GM23338 (cell line): ENCODE results near the gene PODN. TPM values are rescaled to one million over a fixed set of nuclear protein-coding genes. Genes with fewer than 3 reads are reported as not detected.

ENCODE experiments used
- ATAC-seq: fragments of 200-7000 bp; cut with Tn5 transposase; 3 replicates; pipeline ENCODE4 v1.9.1; 2020
- DNase-seq: peaks from one replicate; pipeline ENCODE4 v3.0.0-alpha.2; 2015; ENCODE audit warnings: low spot score
- H2AFZ ChIP-seq: fragments of 200-600 bp; sonication (generic); 2 replicates; pipeline ENCODE4 v1.8.0; 2016; ENCODE audit warnings: antibody characterized with exemption, mild to moderate bottlenecking, moderate library complexity
- H3F3A ChIP-seq: fragments of 200-600 bp; sonication (generic); replicated peaks from 2 replicates; pipeline ENCODE4 v1.8.0; 2017; ENCODE audit warnings: antibody characterized with exemption, mixed run types, low read depth
- H3K27ac ChIP-seq: fragments of 200-600 bp; sonication (generic); 2 replicates; pipeline ENCODE4 v1.6.1; 2016; ENCODE audit warnings: low read depth
- H3K27me3 ChIP-seq: fragments of 200-600 bp; sonication (generic); 2 replicates; pipeline ENCODE4 v1.8.0; 2016; ENCODE audit warnings: mild to moderate bottlenecking, mixed run types, moderate library complexity; ENCODE audit not compliant: insufficient read depth
- H3K36me3 ChIP-seq: fragments of 200-600 bp; sonication (generic); 2 replicates; pipeline ENCODE4 v1.8.0; 2016; ENCODE audit warnings: mild to moderate bottlenecking; ENCODE audit not compliant: insufficient read depth
- H3K4me1 ChIP-seq: fragments of 200-600 bp; sonication (generic); 2 replicates; pipeline ENCODE4 v1.8.0; 2016; ENCODE audit warnings: mild to moderate bottlenecking, moderate library complexity; ENCODE audit not compliant: insufficient read depth
- H3K4me2 ChIP-seq: fragments of 200-600 bp; sonication (generic); 2 replicates; pipeline ENCODE4 v1.7.1; 2017; ENCODE audit warnings: mixed run types
- H3K4me3 ChIP-seq: fragments of 200-600 bp; sonication (generic); 2 replicates; pipeline ENCODE4 v1.6.1; 2016; ENCODE audit warnings: mixed run types
- H3K79me2 ChIP-seq: fragments of 200-600 bp; sonication (generic); replicated peaks from 2 replicates; pipeline ENCODE4 v1.8.0; 2017; ENCODE audit warnings: mild to moderate bottlenecking; ENCODE audit not compliant: insufficient read depth
- H3K9me2 ChIP-seq: fragments of 200-600 bp; sonication (generic); 2 replicates; pipeline ENCODE4 v1.8.0; 2017; ENCODE audit not compliant: insufficient read depth
- H4K20me1 ChIP-seq: fragments of 200-600 bp; sonication (generic); replicated peaks from 2 replicates; pipeline ENCODE4 v1.8.0; 2017; ENCODE audit warnings: mild to moderate bottlenecking; ENCODE audit not compliant: insufficient read depth
- H3K27ac Mint-ChIP-seq: 2 replicates; pipeline ENCODE4 v1.8.0; 2020; ENCODE audit warnings: inconsistent platforms, mild to moderate bottlenecking, moderate library complexity, mixed read lengths
- H3K27me3 Mint-ChIP-seq: 3 replicates; pipeline ENCODE4 v1.8.0; 2022; ENCODE audit warnings: low read depth, mild to moderate bottlenecking, moderate library complexity, mixed read lengths, inconsistent platforms; ENCODE audit not compliant: insufficient read depth, poor library complexity
- H3K36me3 Mint-ChIP-seq: 3 replicates; pipeline ENCODE4 v1.8.0; 2021; ENCODE audit warnings: low read depth, mild to moderate bottlenecking, inconsistent platforms, moderate library complexity, mixed read lengths
- H3K4me1 Mint-ChIP-seq: 3 replicates; pipeline ENCODE4 v1.8.0; 2020; ENCODE audit warnings: mild to moderate bottlenecking, inconsistent platforms, mixed read lengths
- H3K4me3 Mint-ChIP-seq: 3 replicates; pipeline ENCODE4 v1.8.0; 2021; ENCODE audit warnings: moderate library complexity, mild to moderate bottlenecking, inconsistent platforms, mixed read lengths
- H3K9me3 Mint-ChIP-seq: 3 replicates; pipeline ENCODE4 v1.8.0; 2020; ENCODE audit warnings: moderate library complexity, mild to moderate bottlenecking, inconsistent platforms, mixed read lengths
- CREB1 ChIP-seq: fragments of 250-450 bp; sonication (Bioruptor Pico); IDR thresholded peaks from 2 replicates; pipeline ENCODE4 v1.5.0; 2020; ENCODE audit warnings: low read depth, mild to moderate bottlenecking, moderate library complexity
- CTCF ChIP-seq, 2 experiments: fragments of 200-600 bp in 1 of 2; sonication (generic) in 1 of 2; conservative IDR thresholded peaks; 2 replicates each; pipeline versions ENCODE4 v1.5.1 to v1.6.1; 2016 to 2017; ENCODE audit warnings: antibody characterized with exemption in 2 of 2, low read depth in 2 of 2, mild to moderate bottlenecking in 2 of 2, moderate library complexity in 1 of 2
- ETS1 ChIP-seq: IDR thresholded peaks from 2 replicates; pipeline ENCODE4 v1.6.1; 2016; ENCODE audit warnings: antibody characterized with exemption
- EZH2 ChIP-seq: fragments of 200-600 bp; sonication (generic); IDR thresholded peaks from one replicate; pipeline ENCODE4 v1.8.0; 2017; ENCODE audit warnings: antibody characterized with exemption, mild to moderate bottlenecking, low read depth; ENCODE audit not compliant: unreplicated experiment
- JUNB ChIP-seq: IDR thresholded peaks from one replicate; pipeline ENCODE4 v1.6.1; 2016; ENCODE audit warnings: antibody characterized with exemption; ENCODE audit not compliant: unreplicated experiment
- NANOG ChIP-seq: IDR thresholded peaks from 2 replicates; pipeline ENCODE4 v1.6.1; 2016; ENCODE audit warnings: antibody characterized with exemption, borderline replicate concordance
- POLR2AphosphoS5 ChIP-seq: IDR thresholded peaks from 2 replicates; pipeline ENCODE4 v1.6.1; 2016; ENCODE audit warnings: antibody characterized with exemption, low read depth
- REST ChIP-seq: IDR thresholded peaks from one replicate; pipeline ENCODE4 v1.6.1; 2018; ENCODE audit warnings: antibody characterized with exemption; ENCODE audit not compliant: unreplicated experiment
- STAT1 ChIP-seq: IDR thresholded peaks from one replicate; pipeline ENCODE4 v1.6.1; 2016; ENCODE audit warnings: antibody characterized with exemption; ENCODE audit not compliant: unreplicated experiment
- ZNF114 ChIP-seq: fragments of 250-450 bp; sonication (Bioruptor Pico); IDR thresholded peaks from 2 replicates; pipeline ENCODE4 v1.5.0; 2020; ENCODE audit warnings: mild to moderate bottlenecking, moderate library complexity
- ZNF331 ChIP-seq: fragments of 250-450 bp; sonication (Bioruptor Pico); IDR thresholded peaks from 2 replicates; pipeline ENCODE4 v1.5.0; 2020; ENCODE audit warnings: low read depth, mild to moderate bottlenecking, moderate library complexity
- polyA plus RNA-seq: library from polyadenylated mRNA; unstranded; fragments of >200 nt; fragmentation: Nextera tagmentation; extraction: Ambion mirVana; gene quantifications from 2 replicates; pipeline ENCODE4 v1.2.1, GENCODE V29; 2016
- total RNA-seq: library from RNA; depleted of rRNA; stranded (reverse); fragments of >200 nt; shearing (Covaris generic); gene quantifications from 2 replicates; pipeline ENCODE4 v1.2.3, GENCODE V29; 2014
- TF ChIP-seq, protein P1 (sequence below): fragments of 250-450 bp; sonication (Bioruptor Pico); IDR thresholded peaks from 2 replicates; pipeline ENCODE4 v1.5.0; 2020; ENCODE audit warnings: mild to moderate bottlenecking, moderate library complexity

Gene PODN
- total and polyA plus RNA-seq, 2 experiments from 2014 or later: 0.16 to 0.24 TPM

GRCh38 chr1:53111693-53112092 lies 49.7 kb downstream of the PODN start:
- Histone ChIP-seq H3K9me2 (no peaks in the 10 kb centered on the region), H3K27me3 (no peaks in the 10 kb centered on the region), H2AFZ (no peak overlapping the region), H3K4me3 (no peak overlapping the region), H3K4me1 (peaks cover 15% of the 10 kb centered on the region), H3K79me2 (no peaks in the 10 kb centered on the region), H3K36me3 (no peaks in the 10 kb centered on the region), H3K4me2 (no peak overlapping the region), H3F3A (no peaks in the 10 kb centered on the region), H3K27ac (no peak overlapping the region), H4K20me1 (no peaks in the 10 kb centered on the region)
- Mint-ChIP-seq H3K36me3 (no peaks in the 10 kb centered on the region; the same call in 2 of the 3 replicates), H3K9me3 (0 out of 3 replicates have a peak, but pooled peaks cover 5% of the 10 kb centered on the region), H3K27ac (no peak overlapping the region), H3K4me1 (peaks cover 27% of the 10 kb centered on the region), H3K27me3 (peaks cover 9% of the 10 kb centered on the region), H3K4me3 (no peak overlapping the region)
- ATAC-seq (no peak), DNase-seq (no peak)
- no peak for TF ChIP-seq JUNB
- no peak for TF ChIP-seq REST
- TF ChIP-seq ZNF114 (CRISPR knock-in tag): no peak
- no peak for TF ChIP-seq ETS1
- no peak for TF ChIP-seq EZH2
- no peak for TF ChIP-seq CTCF (conservative IDR thresholded peaks at IDR 0.05; ENCODE audit: low read depth in 2 of 2)
- TF ChIP-seq NANOG: no peak
- TF ChIP-seq STAT1: no peak
- no peak for TF ChIP-seq ZNF331 (CRISPR knock-in tag)
- TF ChIP-seq CREB1 (CRISPR knock-in tag): no peak
- TF ChIP-seq, protein P1, sequence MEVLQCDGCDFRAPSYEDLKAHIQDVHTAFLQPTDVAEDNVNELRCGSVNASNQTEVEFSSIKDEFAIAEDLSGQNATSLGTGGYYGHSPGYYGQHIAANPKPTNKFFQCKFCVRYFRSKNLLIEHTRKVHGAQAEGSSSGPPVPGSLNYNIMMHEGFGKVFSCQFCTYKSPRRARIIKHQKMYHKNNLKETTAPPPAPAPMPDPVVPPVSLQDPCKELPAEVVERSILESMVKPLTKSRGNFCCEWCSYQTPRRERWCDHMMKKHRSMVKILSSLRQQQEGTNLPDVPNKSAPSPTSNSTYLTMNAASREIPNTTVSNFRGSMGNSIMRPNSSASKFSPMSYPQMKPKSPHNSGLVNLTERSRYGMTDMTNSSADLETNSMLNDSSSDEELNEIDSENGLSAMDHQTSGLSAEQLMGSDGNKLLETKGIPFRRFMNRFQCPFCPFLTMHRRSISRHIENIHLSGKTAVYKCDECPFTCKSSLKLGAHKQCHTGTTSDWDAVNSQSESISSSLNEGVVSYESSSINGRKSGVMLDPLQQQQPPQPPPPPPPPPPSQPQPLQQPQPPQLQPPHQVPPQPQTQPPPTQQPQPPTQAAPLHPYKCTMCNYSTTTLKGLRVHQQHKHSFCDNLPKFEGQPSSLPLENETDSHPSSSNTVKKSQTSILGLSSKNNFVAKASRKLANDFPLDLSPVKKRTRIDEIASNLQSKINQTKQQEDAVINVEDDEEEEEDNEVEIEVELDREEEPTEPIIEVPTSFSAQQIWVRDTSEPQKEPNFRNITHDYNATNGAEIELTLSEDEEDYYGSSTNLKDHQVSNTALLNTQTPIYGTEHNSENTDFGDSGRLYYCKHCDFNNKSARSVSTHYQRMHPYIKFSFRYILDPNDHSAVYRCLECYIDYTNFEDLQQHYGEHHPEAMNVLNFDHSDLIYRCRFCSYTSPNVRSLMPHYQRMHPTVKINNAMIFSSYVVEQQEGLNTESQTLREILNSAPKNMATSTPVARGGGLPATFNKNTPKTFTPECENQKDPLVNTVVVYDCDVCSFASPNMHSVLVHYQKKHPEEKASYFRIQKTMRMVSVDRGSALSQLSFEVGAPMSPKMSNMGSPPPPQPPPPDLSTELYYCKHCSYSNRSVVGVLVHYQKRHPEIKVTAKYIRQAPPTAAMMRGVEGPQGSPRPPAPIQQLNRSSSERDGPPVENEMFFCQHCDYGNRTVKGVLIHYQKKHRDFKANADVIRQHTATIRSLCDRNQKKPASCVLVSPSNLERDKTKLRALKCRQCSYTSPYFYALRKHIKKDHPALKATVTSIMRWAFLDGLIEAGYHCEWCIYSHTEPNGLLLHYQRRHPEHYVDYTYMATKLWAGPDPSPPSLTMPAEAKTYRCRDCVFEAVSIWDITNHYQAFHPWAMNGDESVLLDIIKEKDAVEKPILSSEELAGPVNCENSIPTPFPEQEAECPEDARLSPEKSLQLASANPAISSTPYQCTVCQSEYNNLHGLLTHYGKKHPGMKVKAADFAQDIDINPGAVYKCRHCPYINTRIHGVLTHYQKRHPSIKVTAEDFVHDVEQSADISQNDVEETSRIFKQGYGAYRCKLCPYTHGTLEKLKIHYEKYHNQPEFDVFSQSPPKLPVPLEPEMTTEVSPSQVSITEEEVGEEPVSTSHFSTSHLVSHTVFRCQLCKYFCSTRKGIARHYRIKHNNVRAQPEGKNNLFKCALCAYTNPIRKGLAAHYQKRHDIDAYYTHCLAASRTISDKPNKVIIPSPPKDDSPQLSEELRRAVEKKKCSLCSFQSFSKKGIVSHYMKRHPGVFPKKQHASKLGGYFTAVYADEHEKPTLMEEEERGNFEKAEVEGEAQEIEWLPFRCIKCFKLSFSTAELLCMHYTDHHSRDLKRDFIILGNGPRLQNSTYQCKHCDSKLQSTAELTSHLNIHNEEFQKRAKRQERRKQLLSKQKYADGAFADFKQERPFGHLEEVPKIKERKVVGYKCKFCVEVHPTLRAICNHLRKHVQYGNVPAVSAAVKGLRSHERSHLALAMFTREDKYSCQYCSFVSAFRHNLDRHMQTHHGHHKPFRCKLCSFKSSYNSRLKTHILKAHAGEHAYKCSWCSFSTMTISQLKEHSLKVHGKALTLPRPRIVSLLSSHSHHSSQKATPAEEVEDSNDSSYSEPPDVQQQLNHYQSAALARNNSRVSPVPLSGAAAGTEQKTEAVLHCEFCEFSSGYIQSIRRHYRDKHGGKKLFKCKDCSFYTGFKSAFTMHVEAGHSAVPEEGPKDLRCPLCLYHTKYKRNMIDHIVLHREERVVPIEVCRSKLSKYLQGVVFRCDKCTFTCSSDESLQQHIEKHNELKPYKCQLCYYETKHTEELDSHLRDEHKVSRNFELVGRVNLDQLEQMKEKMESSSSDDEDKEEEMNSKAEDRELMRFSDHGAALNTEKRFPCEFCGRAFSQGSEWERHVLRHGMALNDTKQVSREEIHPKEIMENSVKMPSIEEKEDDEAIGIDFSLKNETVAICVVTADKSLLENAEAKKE (CRISPR knock-in tag): no peak
- TF ChIP-seq POLR2AphosphoS5: no peak
